HCT116 (cell line): ENCODE data around the gene SCT. TPM values are rescaled to one million over a fixed set of nuclear protein-coding genes. Genes with fewer than 3 reads are reported as not detected.
A peak's percentile ranks its signal among the peaks of the same experiment; 100 is the strongest.

Source experiments
- ATAC-seq: fragments of 200-7000 bp; cut with Tn5 transposase; 2 replicates; pipeline ENCODE4 v1.9.1; 2020; ENCODE audit warnings: mild to moderate bottlenecking, moderate library complexity
- BruUV-seq: library from RNA; stranded (reverse); fragments of 400-500 nt; replicated peaks from 2 replicates; lab custom pipeline; 2021; lab: Mats Ljungman, UMichigan
- CTCF ChIA-PET: fragments of 300-600 bp; sonication (Branson Sonifier 250); formaldehyde crosslinking; loops from one replicate; lab custom pipeline; 2021; ENCODE audit warnings: antibody characterized with exemption; lab: Charles Lee
- POLR2A ChIA-PET: fragments of 300-600, 350-600 bp; sonication (Branson Sonifier 250); formaldehyde crosslinking; loops from one replicate; lab custom pipeline; 2021; ENCODE audit warnings: antibody characterized with exemption; lab: Charles Lee
- RAD21 ChIA-PET, 2 experiments: fragments of 300-600 bp; sonication (Branson Sonifier 250); formaldehyde crosslinking; loops; one replicate each; lab custom pipeline; 2023; ENCODE audit warnings: low total read pairs in 2 of 2; ENCODE audit not compliant: uncharacterized antibody in 2 of 2, unreplicated experiment in 2 of 2, low non-redundant PET in 1 of 2; lab: Charles Lee
- DNase-seq: peaks from one replicate; pipeline ENCODE4 v3.0.0-alpha.2; 2010; ENCODE audit warnings: low read depth, low spot score
- H2AFZ ChIP-seq: fragments of 200-600 bp; shearing (Covaris generic), sonication (generic); 2 replicates; pipeline ENCODE4 v1.6.1; 2017; ENCODE audit warnings: low read depth, mixed run types, mixed read lengths, antibody characterized with exemption, low read length; ENCODE audit not compliant: poor library complexity, severe bottlenecking
- H3K27ac ChIP-seq: 2 replicates; pipeline ENCODE4 v1.5.1; 2012; ENCODE audit warnings: low read depth, low read length
- H3K27me3 ChIP-seq: fragments of 200-600 bp; sonication (generic); 2 replicates; pipeline ENCODE4 v1.6.1; 2016; ENCODE audit warnings: mixed run types, low read length, mixed read lengths; ENCODE audit not compliant: insufficient read depth
- H3K36me3 ChIP-seq, 2 experiments: fragments of 200-500 bp in 1 of 2; fragments of 200-600 bp in 1 of 2; sonication (Bioruptor generic) in 1 of 2; sonication (generic) in 1 of 2; 2 replicates each; pipeline versions ENCODE4 v1.5.1 to v1.6.1; 2014 to 2016; ENCODE audit warnings: low read length in 2 of 2, inconsistent platforms in 1 of 2, mixed read lengths in 1 of 2, mixed run types in 1 of 2; ENCODE audit not compliant: insufficient read depth in 2 of 2, control insufficient read depth in 1 of 2
- H3K4me1 ChIP-seq, 2 experiments: fragments of 200-600 bp in 1 of 2; sonication (generic) in 1 of 2; 2 replicates each; pipeline versions ENCODE4 v1.5.1 to v1.6.1; 2012 to 2017; ENCODE audit warnings: low read length in 2 of 2, inconsistent platforms in 1 of 2, mild to moderate bottlenecking in 1 of 2, mixed read lengths in 1 of 2, mixed run types in 1 of 2, moderate library complexity in 1 of 2; ENCODE audit not compliant: insufficient read depth in 2 of 2, control insufficient read depth in 1 of 2
- H3K4me2 ChIP-seq: fragments of 200-600 bp; sonication (generic); 2 replicates; pipeline ENCODE4 v1.6.1; 2017; ENCODE audit warnings: mixed run types, low read length, mixed read lengths
- H3K4me3 ChIP-seq, 2 experiments: fragments of 200-600 bp in 1 of 2; sonication (generic) in 1 of 2; replicated peaks in 1 of 2; 2 replicates each; pipeline ENCODE4 v1.5.1; 2011 to 2016; ENCODE audit warnings: low read length in 2 of 2, control low read depth in 1 of 2, low read depth in 1 of 2, mild to moderate bottlenecking in 1 of 2, mixed read lengths in 1 of 2, mixed run types in 1 of 2
- H3K79me2 ChIP-seq: fragments of 200-600 bp; sonication (generic); 2 replicates; pipeline ENCODE4 v1.6.1; 2017; ENCODE audit warnings: mild to moderate bottlenecking, mixed run types, low read length, moderate library complexity, mixed read lengths; ENCODE audit not compliant: insufficient read depth
- H3K9ac ChIP-seq: fragments of 200-600 bp; sonication (generic); 2 replicates; pipeline ENCODE4 v1.6.1; 2016; ENCODE audit warnings: low read length, mixed read lengths
- H3K9me2 ChIP-seq: fragments of 200-600 bp; sonication (generic), shearing (Covaris generic); 2 replicates; pipeline ENCODE4 v1.6.1; 2017; ENCODE audit warnings: mixed run types, mild to moderate bottlenecking, moderate library complexity; ENCODE audit not compliant: insufficient read depth
- H3K9me3 ChIP-seq, 2 experiments: fragments of 200-500 bp in 1 of 2; fragments of 200-600 bp in 1 of 2; sonication (Bioruptor generic) in 1 of 2; sonication (generic) in 1 of 2; 2 replicates each; pipeline ENCODE4 v1.6.1; 2014 to 2017; ENCODE audit warnings: low read length in 2 of 2, mixed read lengths in 2 of 2, inconsistent platforms in 1 of 2, low read depth in 1 of 2, mild to moderate bottlenecking in 1 of 2, mixed run types in 1 of 2, moderate library complexity in 1 of 2; ENCODE audit not compliant: control insufficient read depth in 1 of 2, insufficient read depth in 1 of 2
- H4K20me1 ChIP-seq: fragments of 200-600 bp; sonication (generic), shearing (Covaris generic); 2 replicates; pipeline ENCODE4 v1.6.1; 2017; ENCODE audit warnings: mixed run types, mild to moderate bottlenecking, moderate library complexity; ENCODE audit not compliant: insufficient read depth
- CBX3 ChIP-seq: IDR thresholded peaks from 2 replicates; pipeline ENCODE4 v1.6.1; 2012; ENCODE audit warnings: low read depth
- EGR1 ChIP-seq: IDR thresholded peaks from 2 replicates; pipeline ENCODE4 v1.6.1; 2012; ENCODE audit warnings: low read depth
- EZH2 ChIP-seq: fragments of 200-600 bp; sonication (generic); IDR thresholded peaks from 2 replicates; pipeline ENCODE4 v1.6.1; 2017; ENCODE audit warnings: antibody characterized with exemption, mixed run types
- EZH2phosphoT487 ChIP-seq: fragments of 200-600 bp; IDR thresholded peaks from 2 replicates; pipeline ENCODE4 v1.6.1; 2018; ENCODE audit warnings: antibody characterized with exemption, borderline replicate concordance
- FOSL1 ChIP-seq: IDR thresholded peaks from 2 replicates; pipeline ENCODE4 v1.6.1; 2012; ENCODE audit warnings: low read depth
- JUND ChIP-seq: IDR thresholded peaks from 2 replicates; pipeline ENCODE4 v1.6.1; 2012
- POLR2A ChIP-seq: IDR thresholded peaks from 2 replicates; pipeline ENCODE4 v1.7.0; 2011; ENCODE audit warnings: borderline replicate concordance; ENCODE audit not compliant: insufficient read depth, insufficient read length; ENCODE audit errors: extremely low read depth
- POLR2AphosphoS5 ChIP-seq: IDR thresholded peaks from 2 replicates; pipeline ENCODE4 v1.6.1; 2011; ENCODE audit warnings: mild to moderate bottlenecking, low read depth, low read length, moderate library complexity
- RAD21 ChIP-seq: IDR thresholded peaks from 2 replicates; pipeline ENCODE4 v1.6.1; 2012; ENCODE audit warnings: low read depth, mild to moderate bottlenecking
- SIN3A ChIP-seq: IDR thresholded peaks from 2 replicates; pipeline ENCODE4 v1.6.1; 2012; ENCODE audit warnings: low read depth
- TCF7L2 ChIP-seq: IDR thresholded peaks from 2 replicates; pipeline ENCODE4 v1.7.0; 2011; ENCODE audit warnings: borderline replicate concordance, inconsistent platforms; ENCODE audit not compliant: insufficient read depth, insufficient read length; ENCODE audit errors: extremely low read depth
- ZNF274 ChIP-seq: fragments of 200-500 bp; sonication (Bioruptor generic); IDR thresholded peaks from 2 replicates; pipeline ENCODE4 v1.6.1; 2014; ENCODE audit warnings: mild to moderate bottlenecking, low read depth, low read length, inconsistent platforms
- intact Hi-C: fragments of 100-400 bp; cut with micrococcal nuclease; formaldehyde crosslinking; loops from 2 replicates; pipeline ENCODE4 v1.10.0; 2022
- total RNA-seq: library from RNA; stranded (reverse); gene quantifications from one replicate; pipeline ENCODE4 v1.2.1, GENCODE V29; 2021; ENCODE audit not compliant: unreplicated experiment
- TF ChIP-seq, protein P1 (sequence below): IDR thresholded peaks from 2 replicates; pipeline ENCODE4 v1.6.1; 2012
- TF ChIP-seq, protein P2 (sequence below): IDR thresholded peaks from 2 replicates; pipeline ENCODE4 v1.6.1; 2012; ENCODE audit warnings: low read depth
- TF ChIP-seq, protein P3 (sequence below), 3 experiments: fragments of 200-600 bp in 1 of 3; sonication (generic) in 1 of 3; IDR thresholded peaks in 2 of 3; conservative IDR thresholded peaks in 1 of 3; 2 replicates each; pipeline ENCODE4 v1.5.1; 2012 to 2017; ENCODE audit warnings: low read depth in 2 of 3, low read length in 2 of 3, antibody characterized with exemption in 1 of 3, borderline replicate concordance in 1 of 3, control low read depth in 1 of 3, mild to moderate bottlenecking in 1 of 3, mixed read lengths in 1 of 3, mixed run types in 1 of 3, moderate library complexity in 1 of 3; ENCODE audit not compliant: insufficient read depth in 1 of 3
- TF ChIP-seq, protein P4 (sequence below): IDR thresholded peaks from 2 replicates; pipeline ENCODE4 v1.6.1; 2012

SCT gene
- total RNA-seq, 1 experiment from 2014 or later, result not detected

DNA sequence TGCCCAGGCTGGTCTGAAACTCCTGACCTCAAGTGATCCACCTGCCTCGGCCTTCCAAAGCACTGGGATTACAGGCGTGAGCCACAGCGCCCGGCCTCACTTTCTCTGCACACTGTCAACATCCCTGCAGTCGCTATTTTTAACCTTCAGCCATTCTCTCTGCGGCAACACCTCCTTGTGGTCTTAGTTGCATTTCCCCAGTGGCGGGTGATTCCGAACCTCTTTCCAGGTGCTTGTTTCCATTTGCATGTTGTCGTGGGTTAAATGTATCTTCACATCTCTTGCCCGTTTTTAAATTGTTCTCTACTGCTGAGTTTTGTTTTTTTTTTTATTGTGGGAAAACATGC is 2.2 kb upstream of the SCT start:
- BruUV-seq, result no TSS peak
- Histone ChIP-seq H4K20me1 (no peaks in the 10 kb centered on the region), H3K27ac (no peak overlapping the region)

DNA sequence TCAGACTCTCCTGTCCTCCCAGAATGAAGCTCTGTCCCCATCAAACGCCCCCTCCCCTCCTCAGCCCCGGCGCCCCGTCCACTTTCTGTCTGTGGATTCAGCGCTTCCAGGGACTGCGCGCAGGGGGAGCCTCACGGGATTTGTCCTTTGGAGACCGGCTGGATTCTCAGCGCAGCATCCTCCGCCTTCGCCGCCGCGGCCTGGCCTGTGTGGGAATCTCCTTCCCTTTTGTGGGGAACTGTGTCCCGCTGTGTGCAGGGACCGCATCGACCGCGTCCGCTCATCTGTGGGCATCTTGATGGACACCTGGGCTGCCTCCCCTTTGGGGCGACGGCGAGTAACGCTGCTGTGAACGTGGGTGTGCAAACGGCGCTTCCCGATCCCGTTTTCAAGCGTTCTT is 1.1 kb upstream of the SCT start:
- Histone ChIP-seq H3K4me1 (peaks cover 0 to 28% of the 10 kb centered on the region in 2 experiments; a peak in 2 of 4 replicates), H3K4me3 (no peak overlapping the region), H3K9me3 (no peaks in the 10 kb centered on the region), H3K36me3 (no peaks in the 10 kb centered on the region), H3K27me3 (no peaks in the 10 kb centered on the region), H3K9ac (no peak overlapping the region), H4K20me1 (no peaks in the 10 kb centered on the region), H3K9me2 (no peaks in the 10 kb centered on the region), H3K79me2 (no peaks in the 10 kb centered on the region), H3K27ac (no peak overlapping the region), H2AFZ (no peak overlapping the region), H3K4me2 (peak overlapping the region; percentile 21; the same call in 1 of the 2 replicates)
- CTCF ChIA-PET, result no interaction called here
- POLR2A ChIA-PET, result no interaction called here
- RAD21 ChIA-PET, result no interaction called here
- no peak for DNase-seq
- no peak for ATAC-seq
- intact Hi-C loops, result no loop called here
- no TSS peak for BruUV-seq
- TF ChIP-seq SIN3A, result no peak
- TF ChIP-seq, protein P1, sequence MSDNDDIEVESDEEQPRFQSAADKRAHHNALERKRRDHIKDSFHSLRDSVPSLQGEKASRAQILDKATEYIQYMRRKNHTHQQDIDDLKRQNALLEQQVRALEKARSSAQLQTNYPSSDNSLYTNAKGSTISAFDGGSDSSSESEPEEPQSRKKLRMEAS, result no peak
- no peak for TF ChIP-seq POLR2AphosphoS5
- no peak for TF ChIP-seq EGR1
- TF ChIP-seq ZNF274, result no peak
- no peak for TF ChIP-seq CBX3
- TF ChIP-seq FOSL1, result no peak
- TF ChIP-seq, protein P2, sequence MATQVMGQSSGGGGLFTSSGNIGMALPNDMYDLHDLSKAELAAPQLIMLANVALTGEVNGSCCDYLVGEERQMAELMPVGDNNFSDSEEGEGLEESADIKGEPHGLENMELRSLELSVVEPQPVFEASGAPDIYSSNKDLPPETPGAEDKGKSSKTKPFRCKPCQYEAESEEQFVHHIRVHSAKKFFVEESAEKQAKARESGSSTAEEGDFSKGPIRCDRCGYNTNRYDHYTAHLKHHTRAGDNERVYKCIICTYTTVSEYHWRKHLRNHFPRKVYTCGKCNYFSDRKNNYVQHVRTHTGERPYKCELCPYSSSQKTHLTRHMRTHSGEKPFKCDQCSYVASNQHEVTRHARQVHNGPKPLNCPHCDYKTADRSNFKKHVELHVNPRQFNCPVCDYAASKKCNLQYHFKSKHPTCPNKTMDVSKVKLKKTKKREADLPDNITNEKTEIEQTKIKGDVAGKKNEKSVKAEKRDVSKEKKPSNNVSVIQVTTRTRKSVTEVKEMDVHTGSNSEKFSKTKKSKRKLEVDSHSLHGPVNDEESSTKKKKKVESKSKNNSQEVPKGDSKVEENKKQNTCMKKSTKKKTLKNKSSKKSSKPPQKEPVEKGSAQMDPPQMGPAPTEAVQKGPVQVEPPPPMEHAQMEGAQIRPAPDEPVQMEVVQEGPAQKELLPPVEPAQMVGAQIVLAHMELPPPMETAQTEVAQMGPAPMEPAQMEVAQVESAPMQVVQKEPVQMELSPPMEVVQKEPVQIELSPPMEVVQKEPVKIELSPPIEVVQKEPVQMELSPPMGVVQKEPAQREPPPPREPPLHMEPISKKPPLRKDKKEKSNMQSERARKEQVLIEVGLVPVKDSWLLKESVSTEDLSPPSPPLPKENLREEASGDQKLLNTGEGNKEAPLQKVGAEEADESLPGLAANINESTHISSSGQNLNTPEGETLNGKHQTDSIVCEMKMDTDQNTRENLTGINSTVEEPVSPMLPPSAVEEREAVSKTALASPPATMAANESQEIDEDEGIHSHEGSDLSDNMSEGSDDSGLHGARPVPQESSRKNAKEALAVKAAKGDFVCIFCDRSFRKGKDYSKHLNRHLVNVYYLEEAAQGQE, result no peak
- no peak for TF ChIP-seq EZH2
- no peak for TF ChIP-seq RAD21

More for the DNA sequence above, 2.2 kb upstream of the SCT start:
- POLR2A ChIA-PET, result interaction anchor here (0.7 kb wide), 1 partner anchor 64 kb away, joined by 3 read pairs; no protein-coding TSS in a partner anchor
- no peaks in the 10 kb centered on the region for H3K9me3 ChIP-seq
- TF ChIP-seq CBX3, result no peak
- TF ChIP-seq, protein P3, sequence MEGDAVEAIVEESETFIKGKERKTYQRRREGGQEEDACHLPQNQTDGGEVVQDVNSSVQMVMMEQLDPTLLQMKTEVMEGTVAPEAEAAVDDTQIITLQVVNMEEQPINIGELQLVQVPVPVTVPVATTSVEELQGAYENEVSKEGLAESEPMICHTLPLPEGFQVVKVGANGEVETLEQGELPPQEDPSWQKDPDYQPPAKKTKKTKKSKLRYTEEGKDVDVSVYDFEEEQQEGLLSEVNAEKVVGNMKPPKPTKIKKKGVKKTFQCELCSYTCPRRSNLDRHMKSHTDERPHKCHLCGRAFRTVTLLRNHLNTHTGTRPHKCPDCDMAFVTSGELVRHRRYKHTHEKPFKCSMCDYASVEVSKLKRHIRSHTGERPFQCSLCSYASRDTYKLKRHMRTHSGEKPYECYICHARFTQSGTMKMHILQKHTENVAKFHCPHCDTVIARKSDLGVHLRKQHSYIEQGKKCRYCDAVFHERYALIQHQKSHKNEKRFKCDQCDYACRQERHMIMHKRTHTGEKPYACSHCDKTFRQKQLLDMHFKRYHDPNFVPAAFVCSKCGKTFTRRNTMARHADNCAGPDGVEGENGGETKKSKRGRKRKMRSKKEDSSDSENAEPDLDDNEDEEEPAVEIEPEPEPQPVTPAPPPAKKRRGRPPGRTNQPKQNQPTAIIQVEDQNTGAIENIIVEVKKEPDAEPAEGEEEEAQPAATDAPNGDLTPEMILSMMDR (IDR thresholded peaks at IDR 0.05 in 2 of 3, conservative IDR thresholded peaks at IDR 0.05 in 1 of 3; ENCODE audit: borderline replicate concordance in 1 of 3, insufficient read depth in 1 of 3, low read depth in 2 of 3, low read length in 2 of 3), result no peak
- TF ChIP-seq, protein P4, sequence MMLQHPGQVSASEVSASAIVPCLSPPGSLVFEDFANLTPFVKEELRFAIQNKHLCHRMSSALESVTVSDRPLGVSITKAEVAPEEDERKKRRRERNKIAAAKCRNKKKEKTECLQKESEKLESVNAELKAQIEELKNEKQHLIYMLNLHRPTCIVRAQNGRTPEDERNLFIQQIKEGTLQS, result no peak
- no peak for TF ChIP-seq POLR2A
- no peak for TF ChIP-seq EZH2phosphoT487
- no peak for TF ChIP-seq TCF7L2
- no peak for TF ChIP-seq JUND
- TF ChIP-seq, all 23 proteins: peak for 0
- intact Hi-C loops, result no loop called here
- no peaks in the 10 kb centered on the region for H3K36me3 ChIP-seq
- H3K9ac ChIP-seq, result no peak overlapping the region
- H3K27me3 ChIP-seq, result no peaks in the 10 kb centered on the region
- H3K4me1 ChIP-seq, result peaks cover 0 to 17% of the 10 kb centered on the region in 2 experiments; a peak in 2 of 4 replicates
- no peak overlapping the region for H3K4me2 ChIP-seq
- H3K79me2 ChIP-seq, result no peaks in the 10 kb centered on the region
- H3K9me2 ChIP-seq, result no peaks in the 10 kb centered on the region
- no peak for DNase-seq
- RAD21 ChIA-PET, result no interaction called here
- CTCF ChIA-PET, result no interaction called here
- no peak overlapping the region for H3K4me3 ChIP-seq
- H2AFZ ChIP-seq, result no peak overlapping the region
- no peak for ATAC-seq
